ENCODE measurements around the gene THPO.
A peak's percentile ranks its signal among the peaks of the same experiment; 100 is the strongest.
"Not testable (repeated sequence)": the region's sequence is repeated elsewhere in the genome, so short reads cannot be mapped to it uniquely, and the experiment has no call there.

The THPO gene

DNA sequence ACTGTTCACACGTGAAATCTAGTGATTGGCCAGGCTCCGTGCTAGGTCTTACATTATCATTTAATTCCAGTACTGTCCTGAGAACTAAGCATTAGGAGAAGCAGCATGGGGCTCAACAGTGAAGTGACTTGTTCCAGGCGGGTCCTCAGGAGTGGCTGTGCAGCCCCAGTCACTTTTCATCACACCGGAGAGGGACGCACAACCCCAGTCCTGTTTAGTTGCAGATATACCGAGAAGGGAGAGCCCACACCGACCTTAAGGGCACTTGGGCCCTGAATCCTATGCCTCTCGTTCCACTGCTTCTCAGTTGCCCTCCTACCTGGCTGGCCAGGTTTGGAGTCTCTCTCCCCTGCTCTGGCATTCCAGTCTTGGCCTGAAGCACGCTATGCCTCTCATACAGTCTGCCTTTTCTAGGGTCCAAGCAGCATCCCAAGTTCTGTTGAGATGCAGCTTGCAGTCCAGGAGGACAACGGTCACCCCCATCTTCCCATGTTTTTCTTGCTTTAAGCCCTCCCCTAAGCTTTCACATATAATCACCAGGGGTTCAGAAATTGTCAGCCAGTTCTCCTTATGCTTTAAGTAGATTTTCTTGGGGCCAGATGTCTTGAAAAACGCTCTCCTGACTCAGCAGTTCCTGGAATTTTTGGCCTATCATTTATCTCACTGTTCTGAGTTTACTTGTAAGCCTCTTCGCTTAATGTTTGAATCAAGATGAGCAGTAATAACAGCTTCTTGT is 30.5 kb downstream of the THPO start:
- DNase-seq = no peak

DNA sequence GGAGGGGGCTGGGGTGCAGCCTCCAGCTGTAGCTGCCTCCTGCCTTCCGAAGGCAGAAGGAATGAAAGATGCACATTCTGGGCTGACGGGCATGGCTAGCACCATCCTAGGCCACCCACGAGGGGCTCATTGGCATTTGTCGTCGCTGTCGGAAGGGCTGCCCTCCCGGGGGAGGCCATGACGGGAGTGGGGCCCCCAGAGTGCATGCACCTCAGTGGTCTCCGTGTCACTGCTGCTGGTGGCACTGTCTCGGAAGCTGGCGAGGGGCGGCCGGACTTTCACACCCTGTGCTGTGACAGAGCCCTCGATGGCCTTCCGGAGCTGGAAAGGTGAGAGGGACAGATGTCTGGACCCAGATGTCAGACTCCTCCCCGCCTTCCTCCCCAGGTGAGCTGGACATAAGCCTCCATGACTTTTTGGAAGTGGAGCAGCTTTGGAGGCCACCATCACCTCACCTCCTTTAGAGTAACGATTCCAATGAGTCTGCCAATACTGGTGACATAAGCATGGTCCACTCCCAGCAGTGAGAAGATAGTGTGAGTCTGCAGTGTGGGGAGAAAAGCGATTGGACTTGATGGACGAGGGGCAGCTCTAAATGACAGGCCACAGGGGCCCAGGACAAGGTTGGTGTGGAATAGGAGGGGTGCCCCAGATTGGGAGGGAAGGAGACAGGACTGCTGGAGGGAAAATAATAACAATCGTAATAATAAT is 31.4 kb downstream of the THPO start:
- no peak for DNase-seq

DNA sequence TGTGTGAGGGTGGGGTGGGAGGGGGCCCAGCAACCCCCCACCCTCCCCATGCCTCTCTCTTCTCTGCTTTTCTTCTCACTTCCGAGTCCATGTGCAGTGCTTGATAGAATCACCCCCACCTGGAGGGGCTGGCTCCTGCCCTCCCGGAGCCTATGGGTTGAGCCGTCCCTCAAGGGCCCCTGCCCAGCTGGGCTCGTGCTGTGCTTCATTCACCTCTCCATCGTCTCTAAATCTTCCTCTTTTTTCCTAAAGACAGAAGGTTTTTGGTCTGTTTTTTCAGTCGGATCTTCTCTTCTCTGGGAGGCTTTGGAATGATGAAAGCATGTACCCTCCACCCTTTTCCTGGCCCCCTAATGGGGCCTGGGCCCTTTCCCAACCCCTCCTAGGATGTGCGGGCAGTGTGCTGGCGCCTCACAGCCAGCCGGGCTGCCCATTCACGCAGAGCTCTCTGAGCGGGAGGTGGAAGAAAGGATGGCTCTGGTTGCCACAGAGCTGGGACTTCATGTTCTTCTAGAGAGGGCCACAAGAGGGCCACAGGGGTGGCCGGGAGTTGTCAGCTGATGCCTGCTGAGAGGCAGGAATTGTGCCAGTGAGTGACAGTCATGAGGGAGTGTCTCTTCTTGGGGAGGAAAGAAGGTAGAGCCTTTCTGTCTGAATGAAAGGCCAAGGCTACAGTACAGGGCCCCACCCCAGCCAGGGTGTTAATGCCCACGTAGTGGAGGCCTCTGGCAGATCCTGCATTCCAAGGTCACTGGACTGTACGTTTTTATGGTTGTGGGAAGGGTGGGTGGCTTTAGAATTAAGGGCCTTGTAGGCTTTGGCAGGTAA is 32.5 kb downstream of the THPO start:
- no peak for DNase-seq

DNA sequence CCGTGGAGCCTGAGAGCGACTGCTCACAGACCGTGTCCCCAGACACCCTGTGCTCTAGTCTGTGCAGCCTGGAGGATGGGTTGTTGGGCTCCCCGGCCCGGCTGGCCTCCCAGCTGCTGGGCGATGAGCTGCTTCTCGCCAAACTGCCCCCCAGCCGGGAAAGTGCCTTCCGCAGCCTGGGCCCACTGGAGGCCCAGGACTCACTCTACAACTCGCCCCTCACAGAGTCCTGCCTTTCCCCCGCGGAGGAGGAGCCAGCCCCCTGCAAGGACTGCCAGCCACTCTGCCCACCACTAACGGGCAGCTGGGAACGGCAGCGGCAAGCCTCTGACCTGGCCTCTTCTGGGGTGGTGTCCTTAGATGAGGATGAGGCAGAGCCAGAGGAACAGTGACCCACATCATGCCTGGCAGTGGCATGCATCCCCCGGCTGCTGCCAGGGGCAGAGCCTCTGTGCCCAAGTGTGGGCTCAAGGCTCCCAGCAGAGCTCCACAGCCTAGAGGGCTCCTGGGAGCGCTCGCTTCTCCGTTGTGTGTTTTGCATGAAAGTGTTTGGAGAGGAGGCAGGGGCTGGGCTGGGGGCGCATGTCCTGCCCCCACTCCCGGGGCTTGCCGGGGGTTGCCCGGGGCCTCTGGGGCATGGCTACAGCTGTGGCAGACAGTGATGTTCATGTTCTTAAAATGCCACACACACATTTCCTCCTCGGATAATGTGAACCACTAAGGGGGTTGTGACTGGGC is 33.3 kb downstream of the THPO start:
- DNase-seq = no peak

DNA sequence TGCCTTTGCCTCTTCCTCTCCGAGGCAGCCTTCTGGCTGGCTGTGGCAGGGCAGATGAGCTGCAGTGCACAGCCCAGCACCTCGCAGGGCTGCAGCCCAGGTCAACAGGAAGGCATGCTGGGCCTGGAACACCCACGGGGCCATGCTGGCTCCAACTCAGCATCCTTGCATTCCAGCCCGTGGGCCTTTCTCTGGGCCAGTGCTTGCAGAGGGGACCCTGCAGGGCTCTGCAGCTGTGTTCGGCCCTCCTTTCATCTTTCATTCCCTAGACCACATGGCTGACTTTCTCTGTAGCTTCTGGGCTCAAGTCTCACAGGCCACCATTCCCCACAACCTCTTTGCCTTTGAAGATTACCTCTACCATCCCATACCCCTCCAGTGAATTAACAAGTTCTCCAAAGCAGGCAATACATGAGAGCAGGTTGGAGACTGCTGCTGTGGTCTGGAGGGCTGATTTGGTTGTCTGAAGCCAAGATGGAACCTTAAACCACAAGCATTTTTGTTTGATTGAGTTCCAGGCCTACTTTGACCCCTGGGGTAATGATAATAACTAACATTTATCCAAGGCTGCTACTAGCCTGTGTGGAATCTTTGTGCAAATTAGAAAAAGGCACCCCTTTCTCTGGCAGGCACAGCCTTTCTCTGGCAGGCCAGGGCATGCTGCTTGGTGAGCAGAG is 34.7 kb downstream of the THPO start:
- DNase-seq = no peak

DNA sequence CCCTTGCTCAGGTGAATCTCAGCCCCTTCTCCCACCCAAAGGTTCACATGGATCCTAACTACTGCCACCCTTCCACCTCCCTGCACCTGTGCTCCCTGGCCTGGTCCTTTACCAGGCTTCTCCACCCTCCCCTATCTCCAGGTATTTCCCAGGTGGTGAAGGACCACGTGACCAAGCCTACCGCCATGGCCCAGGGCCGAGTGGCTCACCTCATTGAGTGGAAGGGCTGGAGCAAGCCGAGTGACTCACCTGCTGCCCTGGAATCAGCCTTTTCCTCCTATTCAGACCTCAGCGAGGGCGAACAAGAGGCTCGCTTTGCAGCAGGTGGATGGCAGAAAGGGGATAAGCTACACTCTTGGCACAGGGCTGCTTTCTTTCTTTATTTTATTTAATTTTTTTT is 36.1 kb downstream of the THPO start:
- no peak for DNase-seq

DNA sequence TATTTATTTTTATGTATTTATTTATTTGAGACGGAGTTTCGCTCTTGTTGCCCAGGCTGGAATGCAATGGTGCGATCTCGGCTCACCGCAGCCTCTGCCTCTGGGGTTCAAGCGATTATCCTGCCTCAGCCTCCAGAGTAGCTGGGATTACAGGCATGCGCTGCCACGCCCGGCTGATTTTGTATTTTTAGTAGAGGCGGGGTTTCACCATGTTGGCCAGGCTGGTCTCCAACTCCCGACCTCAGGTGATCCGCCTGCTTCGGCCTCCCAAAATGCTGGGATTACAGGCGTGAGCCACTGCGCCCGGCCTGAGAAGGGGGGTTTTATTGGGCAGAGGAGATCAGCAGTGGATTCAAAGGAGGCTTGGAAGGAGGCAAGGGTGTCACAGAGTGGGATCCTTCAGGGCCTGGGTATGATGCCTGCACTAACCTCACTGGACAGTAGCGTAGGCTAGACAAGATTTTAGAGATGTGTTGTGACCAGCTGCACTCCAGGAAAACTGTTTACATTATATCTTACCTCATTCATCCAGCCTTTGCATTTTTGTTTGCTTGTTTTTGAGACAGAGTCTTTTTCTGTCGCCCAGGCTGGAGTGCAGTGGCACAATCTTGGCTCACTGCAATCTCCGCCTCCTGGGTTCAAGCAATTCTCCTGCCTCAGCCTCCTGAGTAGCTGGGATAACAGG is 38.4 kb downstream of the THPO start:
- not testable (repeated sequence) for DNase-seq

DNA sequence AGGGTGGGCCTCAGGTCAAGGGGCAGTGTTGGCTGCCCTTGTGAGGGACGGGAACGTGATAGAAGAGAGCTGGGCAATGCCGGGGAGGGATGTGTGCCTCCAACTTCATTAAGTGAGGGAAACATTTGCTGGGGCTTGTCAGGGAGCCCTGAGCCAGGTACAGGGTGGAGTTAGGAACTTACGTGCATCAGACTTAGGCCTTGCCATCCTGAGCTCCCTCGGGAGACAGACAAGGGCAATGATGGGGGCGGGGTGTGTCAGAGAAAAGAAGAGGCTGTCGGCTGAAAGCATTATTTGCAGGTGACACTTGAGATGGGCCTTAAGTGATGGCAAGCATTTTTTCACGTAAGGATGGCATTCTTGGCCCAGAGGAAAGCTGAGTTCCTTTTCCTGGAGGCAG is 39.0 kb downstream of the THPO start:
- DNase-seq = no peak

DNA sequence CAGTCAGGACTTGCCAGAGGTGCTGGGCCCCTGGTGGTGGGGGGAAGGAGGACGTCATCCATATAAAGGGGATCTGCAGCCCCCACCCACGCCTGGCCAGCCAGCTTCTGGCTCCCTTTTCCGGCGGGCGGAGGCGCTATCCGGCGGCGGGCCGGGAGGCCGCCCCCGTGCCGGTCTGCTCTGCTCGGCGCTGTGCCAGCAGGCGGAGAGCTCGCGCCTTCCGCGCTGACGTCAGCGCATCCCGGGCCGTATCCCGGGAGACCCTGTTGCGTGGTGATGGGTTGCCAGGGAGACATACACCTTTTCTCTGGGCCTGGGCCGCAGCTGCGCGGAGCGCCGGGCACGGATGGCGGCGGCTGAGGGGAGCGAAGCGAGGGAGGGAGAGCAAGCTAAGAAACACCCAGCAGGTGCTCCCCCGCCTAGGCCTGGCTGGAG is 39.5 kb downstream of the THPO start:
- peak; percentile 85 for DNase-seq

DNA sequence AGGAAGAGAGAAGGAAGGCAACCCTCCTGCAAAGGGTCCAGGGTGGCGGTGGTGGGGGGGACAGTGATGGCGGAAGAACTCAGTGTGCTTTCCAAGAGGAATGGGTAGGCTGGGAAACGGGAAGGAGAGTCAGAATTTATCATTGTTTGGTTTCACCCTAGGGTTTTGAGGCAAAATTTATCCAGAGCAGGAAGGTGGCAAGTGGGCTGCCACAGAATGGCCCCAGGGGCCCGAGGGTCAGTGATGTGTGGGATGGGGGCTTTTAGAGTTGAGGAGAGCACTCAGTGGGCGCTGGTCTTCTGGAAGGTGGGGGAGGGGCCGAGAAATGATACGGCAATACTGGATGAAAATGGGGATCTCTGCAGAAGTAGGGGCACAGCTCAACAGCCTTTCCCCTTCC is 40.0 kb downstream of the THPO start:
- no peak for DNase-seq

DNA sequence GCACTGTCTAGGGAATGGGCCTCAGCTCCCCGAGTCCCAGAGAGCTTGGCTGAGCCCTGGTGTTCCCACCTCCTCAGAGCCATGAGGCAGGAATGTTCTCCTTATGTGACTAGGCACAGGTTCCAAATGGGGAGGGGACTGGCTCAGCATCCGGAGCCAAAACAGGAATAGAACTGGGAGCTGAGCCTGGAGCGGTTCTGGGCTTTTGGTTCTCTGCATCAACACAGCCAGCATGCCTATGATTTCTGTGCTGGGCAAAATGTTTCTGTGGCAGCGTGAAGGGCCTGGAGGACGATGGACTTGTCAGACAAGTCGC is 40.6 kb downstream of the THPO start, which contains the start of gene FAM131A:
TSS of gene FAM131A (plus strand) at position 202 of the 316 bp plus-strand sequence. CDS start at position 233, 31 bp downstream.
- DNase-seq = no peak

DNA sequence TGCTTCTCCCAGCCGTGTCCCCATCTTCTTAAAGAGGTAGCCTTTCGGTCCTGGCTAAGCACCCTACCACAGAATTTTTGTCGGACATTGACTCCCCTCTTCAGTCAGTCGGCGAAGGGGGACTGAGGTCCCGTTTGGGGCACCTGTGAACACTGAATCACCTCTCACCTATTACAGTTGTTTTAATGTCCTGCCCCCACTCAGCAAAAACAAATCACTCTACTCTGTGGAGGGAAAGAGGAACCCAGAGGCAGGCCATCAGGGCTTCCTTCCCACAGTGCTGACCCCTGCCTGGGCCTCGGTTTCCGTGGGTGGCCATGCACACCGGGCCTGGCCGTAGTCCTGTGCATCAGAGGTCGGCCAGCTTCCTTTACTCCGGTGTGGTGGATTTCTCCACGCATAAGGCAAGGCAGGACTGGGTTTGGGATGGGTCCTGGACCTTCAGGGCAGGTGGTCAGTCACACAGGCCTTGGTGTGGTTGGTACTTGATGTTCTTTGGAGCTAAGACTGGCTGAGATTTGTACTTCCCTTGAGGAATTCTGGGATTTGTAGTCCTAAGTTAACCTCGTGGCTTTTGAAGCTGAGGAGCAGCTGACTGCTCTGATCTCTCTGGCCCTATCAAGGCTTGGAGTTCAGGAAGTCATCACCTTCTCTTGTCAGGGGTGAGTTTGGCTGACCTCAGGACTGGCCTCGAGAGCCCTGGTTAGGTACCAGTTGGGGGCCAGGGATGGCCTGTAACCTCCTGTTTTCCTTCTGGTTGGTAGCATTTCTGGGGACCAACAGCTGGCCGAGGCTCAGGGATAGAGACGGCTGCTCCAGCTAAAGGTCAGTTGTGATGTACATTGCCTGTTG is 41.2 kb downstream of the THPO start:
- no peak for DNase-seq

DNA sequence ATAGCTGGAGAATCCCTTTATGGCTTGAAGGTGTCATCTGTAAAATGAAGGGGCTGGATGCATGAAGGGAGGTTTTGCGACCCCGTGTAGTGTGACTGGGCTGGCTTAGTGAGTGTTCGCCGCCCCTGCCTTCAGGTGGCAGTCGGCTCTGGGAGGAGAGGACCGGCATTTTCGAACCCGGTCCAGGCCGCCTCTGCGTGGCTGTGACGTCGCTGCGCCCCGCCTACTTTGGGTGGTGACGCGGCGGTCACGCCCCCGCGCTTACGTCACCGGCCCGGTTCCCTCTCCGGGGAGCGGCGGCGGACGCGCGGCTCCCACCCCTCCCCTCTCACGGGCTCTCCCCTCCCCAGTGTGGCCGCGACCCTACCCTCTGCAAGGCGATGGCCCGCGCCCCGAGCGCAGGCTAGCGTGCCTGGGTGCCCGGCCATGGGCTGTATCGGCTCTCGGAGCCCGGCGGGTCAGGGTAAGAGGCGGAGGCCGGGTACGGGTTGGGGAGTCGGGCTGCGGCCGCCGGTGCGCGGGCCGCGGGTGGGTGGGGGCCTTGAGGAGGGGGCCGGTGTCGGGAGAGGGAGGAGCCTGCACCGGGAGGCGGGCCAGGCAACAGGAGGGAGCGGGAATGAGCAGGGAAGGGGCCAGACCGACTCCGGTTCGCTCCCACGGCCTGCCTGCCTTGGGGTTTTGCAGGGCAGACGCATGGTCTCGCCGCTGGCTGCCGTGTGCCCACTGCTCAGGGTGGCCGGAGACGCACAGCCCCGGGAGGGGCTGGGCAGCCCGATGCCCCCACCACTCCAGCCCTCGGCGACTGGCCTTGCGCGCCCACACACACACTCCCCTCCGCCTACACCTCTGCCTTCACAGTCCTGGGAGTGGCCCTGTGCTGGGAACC is 42.1 kb downstream of the THPO start:
- DNase-seq = peak; percentile 60

DNA sequence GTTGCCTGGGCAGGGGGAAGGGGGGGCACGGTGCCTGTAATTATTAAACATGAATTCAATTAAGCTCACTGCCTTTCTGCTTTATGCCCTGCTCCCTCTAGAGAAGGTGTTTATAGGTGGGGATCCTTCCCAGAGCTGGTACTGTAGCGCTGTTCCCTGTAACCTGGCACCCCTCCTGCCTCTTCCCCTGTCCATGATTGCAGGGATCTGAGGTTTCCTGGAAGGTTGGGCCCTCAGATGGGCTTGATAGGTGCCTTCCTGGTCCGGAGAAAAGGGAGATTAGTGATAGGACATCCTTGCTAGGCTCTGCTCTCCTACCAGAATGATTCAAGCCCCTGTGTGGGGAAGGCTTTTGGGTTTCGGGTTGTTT is 42.7 kb downstream of the THPO start:
- no peak for DNase-seq

DNA sequence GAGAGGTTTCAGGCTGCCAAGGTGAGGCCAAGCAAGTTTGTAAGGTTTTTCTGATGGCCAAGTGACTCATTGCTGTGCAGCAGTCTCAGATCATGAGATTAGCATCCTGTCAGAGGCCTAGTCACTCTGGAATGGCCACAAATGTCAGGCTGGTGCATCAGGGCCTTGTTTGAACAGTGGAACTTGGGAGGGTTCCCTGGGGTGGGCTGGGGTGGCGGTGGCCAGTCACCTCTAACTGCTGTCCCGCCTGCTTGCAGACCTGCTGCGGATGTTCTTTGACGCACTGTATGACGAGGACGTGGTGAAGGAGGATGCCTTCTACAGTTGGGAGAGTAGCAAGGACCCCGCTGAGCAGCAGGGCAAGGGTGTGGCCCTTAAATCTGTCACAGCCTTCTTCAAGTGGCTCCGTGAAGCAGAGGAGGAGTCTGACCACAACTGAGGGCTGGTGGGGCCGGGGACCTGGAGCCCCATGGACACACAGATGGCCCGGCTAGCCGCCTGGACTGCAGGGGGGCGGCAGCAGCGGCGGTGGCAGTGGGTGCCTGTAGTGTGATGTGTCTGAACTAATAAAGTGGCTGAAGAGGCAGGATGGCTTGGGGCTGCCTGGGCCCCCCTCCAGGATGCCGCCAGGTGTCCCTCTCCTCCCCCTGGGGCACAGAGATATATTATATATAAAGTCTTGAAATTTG is 43.4 kb downstream of the THPO start:
- DNase-seq = no peak

DNA sequence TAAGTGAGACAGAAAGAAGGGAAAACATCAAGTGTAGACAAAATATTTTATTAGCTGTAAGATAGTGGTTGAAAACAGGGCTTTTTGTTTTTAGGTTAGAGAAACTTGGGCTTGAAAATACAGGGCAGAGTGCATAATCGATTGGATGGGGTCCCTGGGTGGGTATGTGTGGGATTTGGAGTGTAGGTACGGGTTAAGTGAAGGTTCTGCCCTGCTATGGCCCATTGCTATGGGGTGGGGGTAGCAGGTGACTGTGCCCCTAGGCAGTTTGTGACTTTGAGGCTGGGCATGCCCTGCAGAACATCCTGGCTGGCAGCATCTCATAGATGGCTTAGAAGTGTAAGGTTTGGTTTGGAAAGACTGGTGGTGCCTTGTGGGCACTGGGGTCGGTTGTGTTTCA is 44.3 kb downstream of the THPO start:
- DNase-seq = no peak

DNA sequence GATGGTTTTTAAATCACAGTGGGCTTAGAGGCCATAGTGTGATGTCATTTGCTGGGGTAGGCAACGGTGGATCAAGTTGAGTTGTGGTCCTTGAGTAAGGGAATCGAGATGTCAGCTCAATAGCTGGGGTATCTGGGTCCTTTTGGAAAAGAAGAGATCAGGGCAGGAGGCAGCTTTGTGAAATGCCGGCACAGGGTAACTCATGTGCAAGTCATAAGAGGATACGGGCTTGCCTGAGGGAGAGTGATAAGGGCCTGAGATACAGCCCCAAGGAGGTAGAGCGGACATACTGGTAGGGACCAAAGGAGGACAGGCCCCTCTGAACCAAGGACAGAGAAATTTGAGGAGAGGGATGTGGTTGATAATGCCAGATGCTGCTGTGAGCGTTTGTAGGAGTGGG is 44.8 kb downstream of the THPO start:
- DNase-seq = no peak

DNA sequence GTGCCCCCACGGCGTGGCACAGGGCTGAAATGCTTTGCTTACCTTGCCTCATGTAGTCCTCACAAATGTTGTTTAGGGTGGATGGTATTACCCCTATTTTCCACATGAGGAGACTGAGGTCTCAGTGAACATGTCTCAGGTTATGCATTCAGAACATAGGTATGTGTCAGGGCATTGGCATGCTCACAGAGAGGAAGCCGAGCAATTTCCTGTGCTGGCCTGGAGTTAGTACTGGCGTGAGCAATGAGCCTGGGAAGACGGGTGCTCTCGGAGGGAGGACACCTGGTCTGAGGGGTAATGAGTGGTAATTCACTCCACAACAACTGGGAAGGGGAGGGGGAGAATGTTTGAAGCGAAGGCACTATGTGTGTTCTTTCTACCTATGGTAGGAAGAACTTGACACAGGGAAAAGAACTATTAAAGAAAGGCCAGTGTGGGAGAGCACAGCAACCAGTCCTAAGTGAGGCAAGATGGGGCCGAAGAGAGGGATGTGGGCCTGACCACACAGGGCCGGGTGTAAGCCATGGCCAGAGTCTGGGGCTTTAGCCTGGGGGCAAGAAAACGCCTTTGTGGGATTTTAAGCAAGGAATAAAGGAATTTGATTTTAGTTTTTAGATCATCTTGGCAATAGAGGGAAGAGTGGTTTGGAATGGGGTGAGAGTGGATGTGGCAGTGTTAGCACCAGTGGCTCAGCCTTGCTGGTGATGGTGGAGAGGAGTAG is 45.5 kb downstream of the THPO start:
- no peak for DNase-seq

DNA sequence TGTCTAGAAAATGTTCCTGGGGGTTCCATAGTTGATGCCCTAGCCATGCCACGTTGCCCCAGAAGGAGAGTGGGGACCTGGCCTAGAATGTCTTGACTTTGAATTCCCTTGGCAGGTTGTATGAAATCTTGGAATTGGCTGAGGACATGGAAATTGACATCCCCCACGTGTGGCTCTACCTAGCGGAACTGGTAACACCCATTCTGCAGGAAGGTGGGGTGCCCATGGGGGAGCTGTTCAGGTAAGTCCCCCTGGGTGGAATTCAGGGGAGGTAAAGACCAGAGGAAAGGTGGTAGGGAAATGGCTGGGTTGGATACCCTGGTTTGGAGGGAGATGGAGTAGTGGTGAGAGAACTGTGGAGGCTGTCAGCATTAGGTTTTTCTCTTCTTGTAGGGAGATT is 49.5 kb downstream of the THPO start:
- DNase-seq = no peak
